DLD1 (cell line): ENCODE data around the gene MED28.
"Not testable (repeated sequence)": the region's sequence is repeated elsewhere in the genome, so short reads cannot be mapped to it uniquely, and the experiment has no call there.

Experiments
- in situ Hi-C: cut with HindIII; loops from 2 replicates; pipeline ENCODE4 v1.10.0; 2017; ENCODE audit warnings: low sequenced_read_pairs

The MED28 gene

DNA sequence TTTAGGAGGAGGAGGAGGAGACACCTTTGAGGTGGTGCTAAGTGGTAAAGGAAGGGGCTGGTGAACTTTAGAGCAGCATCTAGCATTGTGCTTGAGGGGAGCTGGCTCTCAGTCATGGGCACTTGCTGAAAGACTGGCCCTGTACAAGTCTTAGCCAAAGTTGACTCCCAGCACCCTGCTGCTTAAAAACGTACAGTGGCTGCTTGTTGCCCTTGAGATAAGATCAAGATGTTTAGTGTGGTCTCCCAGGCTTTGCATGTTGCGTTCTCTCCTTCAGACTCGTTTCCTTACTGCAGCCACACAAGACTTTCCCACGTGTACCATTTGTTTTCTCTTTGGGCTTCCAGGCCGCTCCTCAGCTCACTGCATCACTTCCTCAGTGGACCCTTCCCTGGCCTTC, 1.8 kb downstream of the MED28 start:
- in situ Hi-C loops, result no loop called here

- in situ Hi-C loops, result no loop called here
Measured at GRCh38 chr4:17618926-17619325, 4.5 kb downstream of the MED28 start.

GRCh38 chr4:17619416-17620105, 5.1 kb downstream of the MED28 start:
- in situ Hi-C loops, result no loop called here

DNA sequence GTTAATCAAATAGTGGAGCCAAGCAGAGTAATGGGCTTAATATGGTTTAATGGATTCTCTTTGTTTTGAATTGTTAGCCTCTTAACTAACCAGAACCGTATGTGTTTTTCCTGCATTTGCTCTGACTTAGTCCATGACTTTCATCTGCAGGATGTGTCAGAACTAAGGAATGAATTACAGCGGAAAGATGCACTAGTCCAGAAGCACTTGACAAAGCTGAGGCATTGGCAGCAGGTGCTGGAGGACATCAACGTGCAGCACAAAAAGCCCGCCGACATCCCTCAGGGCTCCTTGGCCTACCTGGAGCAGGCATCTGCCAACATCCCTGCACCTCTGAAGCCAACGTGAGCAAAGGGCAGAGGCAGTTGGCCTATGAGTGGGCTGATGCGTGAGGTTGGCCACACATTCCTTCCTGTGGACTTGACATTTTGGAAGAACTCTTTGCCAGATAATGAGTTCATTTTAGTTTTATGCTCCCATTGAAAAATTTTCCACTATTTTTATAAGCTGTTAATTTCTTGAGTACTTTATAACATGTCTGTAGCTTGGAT, 9.1 kb downstream of the MED28 start:
- in situ Hi-C loops, result no loop called here

DNA sequence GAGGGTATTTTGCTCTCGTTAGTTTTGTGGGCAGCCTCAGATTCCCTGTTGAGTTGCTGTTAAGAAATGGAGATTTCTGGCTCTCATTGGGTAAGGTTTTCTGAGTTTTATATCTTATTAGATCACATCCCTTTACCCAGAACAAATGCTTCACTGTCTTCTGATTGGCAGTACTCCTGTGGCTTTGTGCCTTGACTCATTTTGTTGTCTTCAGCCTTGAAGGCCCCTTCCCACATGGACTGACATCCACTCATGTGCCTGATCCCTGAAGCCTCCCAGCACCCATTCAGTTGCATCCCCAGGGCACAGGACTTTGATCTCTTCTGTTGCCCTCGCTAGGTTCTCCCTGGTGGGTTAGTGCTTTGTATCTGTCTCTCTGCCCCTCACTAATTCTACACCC, 10.4 kb downstream of the MED28 start:
- in situ Hi-C loops, result no loop called here

DNA sequence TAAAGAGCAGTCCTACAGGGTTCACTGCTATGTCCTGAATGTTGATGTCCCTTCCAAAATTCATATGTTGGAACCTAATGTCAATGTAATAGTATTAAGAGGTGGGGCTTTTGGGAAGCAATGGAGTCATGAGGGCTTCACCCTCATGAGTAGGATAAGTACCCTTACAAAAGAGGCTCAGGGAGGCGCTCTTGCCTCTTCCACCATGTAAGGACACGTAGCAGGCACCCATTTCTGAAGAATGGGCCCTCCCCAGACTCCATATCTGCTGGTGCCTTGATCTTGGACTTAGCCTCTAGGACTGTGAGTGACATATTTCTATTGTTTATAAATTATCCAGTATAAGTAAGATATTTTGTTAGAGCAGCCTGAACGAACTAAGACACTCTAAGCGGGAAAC, 15.8 kb downstream of the MED28 start:
- in situ Hi-C loops, result no loop called here

GRCh38 chr4:17633600-17633999, 19.2 kb downstream of the MED28 start:
- in situ Hi-C loops, result no loop called here

GRCh38 chr4:17635056-17635455, 20.6 kb downstream of the MED28 start:
- in situ Hi-C loops, result no loop called here

GRCh38 chr4:17636341-17636695, 21.9 kb downstream of the MED28 start:
- in situ Hi-C loops, result no loop called here

DNA sequence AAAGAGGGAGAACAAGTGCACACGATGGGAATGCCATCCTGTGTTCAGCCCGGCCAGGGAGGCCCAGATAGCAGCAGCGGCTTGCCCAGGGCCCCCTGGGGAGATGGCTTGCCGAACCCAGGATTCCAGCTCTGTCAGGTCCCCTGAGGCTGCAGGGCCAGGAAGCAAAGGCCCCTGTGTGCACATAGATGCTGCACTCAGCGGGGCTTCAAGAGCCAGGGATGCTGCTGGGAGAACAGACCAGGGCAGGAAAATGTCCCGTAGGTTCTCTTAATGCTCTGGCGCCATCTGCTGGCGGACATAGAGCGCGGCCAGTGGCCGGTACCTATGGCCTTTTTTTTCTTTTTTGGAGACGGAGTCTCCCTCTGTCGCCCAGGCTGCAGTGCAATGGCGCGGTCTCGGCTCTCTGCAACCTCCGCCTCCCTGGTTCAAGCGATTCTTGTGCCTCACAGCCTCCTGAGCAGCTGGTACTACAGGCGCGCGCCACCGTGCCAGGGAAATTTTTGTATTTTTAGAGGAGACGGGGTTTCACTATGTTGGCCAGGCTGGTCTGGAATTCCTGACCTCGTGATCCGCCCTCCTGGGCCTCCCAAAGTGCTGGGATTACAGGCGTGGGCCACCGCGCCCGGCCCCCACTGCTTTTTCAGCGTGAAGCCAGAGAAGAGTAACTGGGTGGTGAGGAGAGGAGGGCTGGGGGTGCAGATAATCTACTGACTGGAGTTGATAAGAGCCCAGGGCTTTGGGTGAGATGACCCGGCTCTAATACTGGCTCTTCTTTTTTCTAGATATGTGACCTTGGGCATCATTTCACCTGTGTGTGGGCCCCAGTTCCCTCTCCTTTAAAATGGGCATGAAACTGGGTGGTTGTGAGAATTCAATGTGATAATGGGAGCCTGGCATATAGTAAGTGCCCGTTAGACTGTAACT, 22.5 kb downstream of the MED28 start:
- in situ Hi-C loops, result no loop called here

- in situ Hi-C loops, result no loop called here
Measured at GRCh38 chr4:17639136-17639535, 24.7 kb downstream of the MED28 start.

GRCh38 chr4:17642398-17642783, 27.9 kb downstream of the MED28 start:
- in situ Hi-C loops, result no loop called here

DNA sequence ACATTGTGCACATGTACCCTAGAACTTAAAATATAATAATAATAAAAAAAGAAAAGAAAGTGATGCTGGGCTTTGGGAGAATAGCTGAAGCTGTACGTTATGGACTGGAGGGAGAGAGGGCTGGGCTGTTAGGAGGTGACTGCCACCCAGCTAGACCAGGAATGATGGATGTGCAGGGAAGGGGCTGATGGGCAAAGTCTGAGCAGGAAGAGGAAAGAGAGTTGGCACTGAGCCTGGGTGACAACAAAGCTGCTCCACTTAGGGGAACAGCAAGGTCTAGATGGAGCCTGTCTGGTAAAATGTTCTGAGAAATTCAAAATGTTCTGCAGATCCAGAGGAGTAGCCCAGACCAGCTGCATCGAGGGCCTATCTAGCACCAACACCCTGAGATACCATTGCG, 32.3 kb downstream of the MED28 start:
- in situ Hi-C loops, result no loop called here

DNA sequence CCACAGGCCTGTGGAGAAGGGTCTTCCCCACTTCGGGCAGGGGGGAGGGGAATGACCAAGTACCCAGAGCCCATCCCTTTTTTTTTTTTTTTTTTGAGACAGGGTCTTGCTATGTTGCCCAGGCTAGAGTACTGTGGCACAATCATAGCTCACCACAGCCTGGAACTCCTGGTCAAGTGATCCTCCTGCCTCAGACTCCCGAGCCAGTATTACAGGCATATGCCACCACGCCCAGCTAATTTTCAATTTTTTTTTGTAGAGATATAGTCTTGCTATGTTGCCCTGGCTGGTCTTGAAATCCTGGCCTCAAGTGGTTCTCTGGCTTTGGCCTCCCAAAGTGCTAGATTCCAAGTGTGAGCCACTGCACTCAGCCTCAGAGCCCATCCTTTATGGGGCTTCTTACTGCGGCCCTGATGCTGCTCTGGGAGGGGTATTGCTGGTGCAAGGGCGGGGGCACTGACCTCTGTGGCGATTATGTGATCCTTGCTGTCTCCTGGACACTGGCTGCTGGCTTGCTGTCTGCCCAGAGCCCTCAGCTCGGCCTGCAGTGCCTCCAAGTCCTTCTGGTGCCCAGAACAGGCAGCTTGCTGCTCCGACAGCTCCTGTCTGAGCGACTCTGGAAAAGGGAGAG, 32.9 kb downstream of the MED28 start:
- in situ Hi-C loops, result no loop called here

DNA sequence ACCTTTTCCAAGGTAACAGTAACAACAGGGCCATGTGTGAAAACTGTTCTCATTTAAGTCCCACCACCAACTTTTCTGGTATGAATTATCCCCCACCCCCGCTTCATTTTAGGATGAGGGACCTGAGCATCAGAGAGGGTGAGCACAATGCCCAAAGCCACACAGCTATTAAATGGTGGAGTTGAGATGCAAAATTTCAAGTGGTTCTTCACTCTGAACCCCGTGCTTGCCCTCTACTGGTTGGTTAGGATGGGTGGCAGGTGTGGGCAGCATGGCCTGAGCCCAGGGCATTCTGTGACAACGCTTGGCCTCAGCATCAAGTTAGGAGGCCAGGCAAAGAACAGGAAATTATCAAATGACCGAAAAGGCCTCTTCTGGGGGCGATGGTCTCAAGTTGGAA, 33.5 kb downstream of the MED28 start:
- in situ Hi-C loops, result no loop called here

GRCh38 chr4:17650406-17650805, 36.0 kb downstream of the MED28 start:
- in situ Hi-C loops, result no loop called here

GRCh38 chr4:17654701-17655100, 40.3 kb downstream of the MED28 start:
- in situ Hi-C loops, result no loop called here

DNA sequence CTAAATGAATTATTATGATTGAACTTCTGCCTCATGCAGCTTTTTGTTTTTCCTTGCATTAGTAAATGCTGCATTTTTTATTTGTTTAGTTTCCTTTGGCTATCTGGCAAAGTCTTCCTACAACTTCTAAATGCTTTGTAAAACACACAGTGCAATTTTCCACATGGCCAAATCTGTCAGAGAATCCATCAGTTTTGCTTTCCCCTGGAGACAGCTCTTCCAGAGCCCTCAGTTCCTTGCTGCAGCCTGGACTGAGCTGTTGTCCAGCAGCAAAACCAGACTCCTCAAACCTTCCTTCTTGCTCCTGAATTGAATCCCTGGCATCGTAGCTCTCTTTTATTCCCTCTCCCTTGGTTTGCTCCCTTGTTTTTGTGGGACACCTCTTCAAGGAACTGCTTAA, 42.6 kb downstream of the MED28 start:
- in situ Hi-C loops, result no loop called here

GRCh38 chr4:17657849-17658248, 43.4 kb downstream of the MED28 start:
- in situ Hi-C loops, result no loop called here

GRCh38 chr4:17659196-17659595, 44.8 kb downstream of the MED28 start:
- in situ Hi-C loops, result not testable (repeated sequence)

GRCh38 chr4:17662694-17663093, 48.3 kb downstream of the MED28 start:
- in situ Hi-C loops, result no loop called here

DNA sequence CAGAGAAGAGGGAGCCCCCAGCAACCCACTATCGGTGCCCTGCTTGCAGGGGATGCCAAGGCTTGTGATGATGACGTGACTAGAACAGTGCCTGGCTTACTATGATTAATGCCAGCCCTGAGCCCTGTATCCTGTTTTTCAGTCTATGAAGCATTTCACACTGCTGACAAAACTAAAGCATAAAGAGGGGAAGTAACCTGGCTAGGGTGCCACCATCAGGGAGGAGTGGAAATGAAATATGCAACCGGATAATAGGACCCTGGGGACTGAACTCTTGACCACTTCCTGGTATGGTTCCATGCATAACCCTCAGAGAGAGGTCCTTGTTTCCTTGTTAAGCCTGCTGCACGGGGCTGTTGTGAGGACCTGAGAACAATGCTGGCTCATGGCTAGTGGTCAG, 50.3 kb downstream of the MED28 start:
- in situ Hi-C loops, result no loop called here
